HG02884 (cell line): ENCODE measurements around the gene TMED6.
"Not testable (repeated sequence)": the region's sequence is repeated elsewhere in the genome, so short reads cannot be mapped to it uniquely, and the experiment has no call there.

ENCODE experiments used
- ATAC-seq: cut with Tn5 transposase; IDR thresholded peaks from one replicate; pipeline ENCODE4 v1.9.1; 2021; ENCODE audit warnings: mild to moderate bottlenecking, moderate library complexity; ENCODE audit not compliant: unreplicated experiment

The TMED6 gene

GRCh38 chr16:69363281-69363717 is 11.7 kb upstream of the TMED6 start:
- ATAC-seq, result no peak

- not testable (repeated sequence) for ATAC-seq
Measured at GRCh38 chr16:69360070-69360469, 8.5 kb upstream of the TMED6 start.

GRCh38 chr16:69350536-69351133 is 951 bp downstream of the TMED6 start:
- ATAC-seq, result no peak

GRCh38 chr16:69349536-69349935 is 2.0 kb downstream of the TMED6 start:
- no peak for ATAC-seq

- no peak for ATAC-seq
Measured at GRCh38 chr16:69348222-69348621, 3.4 kb downstream of the TMED6 start.

GRCh38 chr16:69346683-69347082 is 4.9 kb downstream of the TMED6 start:
- no peak for ATAC-seq

GRCh38 chr16:69345923-69346322 is 5.7 kb downstream of the TMED6 start:
- no peak for ATAC-seq

- ATAC-seq, result no peak
Measured at GRCh38 chr16:69344171-69344570, 7.4 kb downstream of the TMED6 start.

GRCh38 chr16:69340095-69340644 is 11.4 kb downstream of the TMED6 start:
- no peak for ATAC-seq

- peak; percentile 90 for ATAC-seq
Measured at GRCh38 chr16:69339289-69340094, 12.1 kb downstream of the TMED6 start, which contains the start of the genes COG8 and NIP7. Gene COG8, minus strand, starts transcription at chr16:69339564. Its CDS starts 12 bp downstream, at chr16:69339552. Gene NIP7, plus strand, starts transcription at chr16:69339772. Its CDS starts 58 bp downstream, at chr16:69339830.

GRCh38 chr16:69338557-69339288 is 12.9 kb downstream of the TMED6 start:
- no peak for ATAC-seq

GRCh38 chr16:69334696-69335095 is 16.9 kb downstream of the TMED6 start:
- ATAC-seq, result no peak

- ATAC-seq, result peak; percentile 91
Measured at GRCh38 chr16:69330286-69331109, 21.1 kb downstream of the TMED6 start, which contains the start of gene PDF. Gene PDF, minus strand, starts transcription at chr16:69330588. Its CDS starts 18 bp downstream, at chr16:69330570.

GRCh38 chr16:69329369-69330285 is 22.0 kb downstream of the TMED6 start:
- ATAC-seq, result no peak

- ATAC-seq, result no peak
Measured at GRCh38 chr16:69328854-69329316, 22.7 kb downstream of the TMED6 start.

GRCh38 chr16:69327585-69328310 is 23.8 kb downstream of the TMED6 start:
- ATAC-seq, result no peak

GRCh38 chr16:69326172-69326873 is 25.3 kb downstream of the TMED6 start:
- ATAC-seq, result no peak

GRCh38 chr16:69325784-69326171 is 25.8 kb downstream of the TMED6 start:
- ATAC-seq, result no peak
